Neural crest cell (in vitro differentiated cells): ENCODE results near the gene LRRFIP2. TPM values are rescaled to one million over a fixed set of nuclear protein-coding genes. Genes with fewer than 3 reads are reported as not detected.

Experiments
- DNase-seq: peaks from one replicate; pipeline ENCODE4 v3.0.0; 2021; ENCODE audit warnings: low read depth, mixed read lengths, low spot score
- H3K27ac Mint-ChIP-seq: one replicate; pipeline ENCODE4 v1.8.0; 2021; ENCODE audit warnings: mild to moderate bottlenecking, mixed read lengths; ENCODE audit not compliant: unreplicated experiment
- H3K27me3 Mint-ChIP-seq: 2 replicates; pipeline ENCODE4 v1.8.0; 2021; ENCODE audit warnings: low read depth, mild to moderate bottlenecking, mixed read lengths
- H3K36me3 Mint-ChIP-seq: 2 replicates; pipeline ENCODE4 v1.8.0; 2021; ENCODE audit warnings: low read depth, mild to moderate bottlenecking, mixed read lengths
- H3K4me1 Mint-ChIP-seq: 2 replicates; pipeline ENCODE4 v1.8.0; 2021; ENCODE audit warnings: mixed read lengths
- H3K4me3 Mint-ChIP-seq: one replicate; pipeline ENCODE4 v1.8.0; 2021; ENCODE audit warnings: mild to moderate bottlenecking, mixed read lengths
- H3K9me3 Mint-ChIP-seq: 2 replicates; pipeline ENCODE4 v1.8.0; 2021; ENCODE audit warnings: mixed read lengths
- total RNA-seq: library from RNA; stranded (reverse); gene quantifications from 2 replicates; pipeline ENCODE4 v1.2.1, GENCODE V29; 2021
- TF ChIP-seq, protein P1 (sequence below): fragments of 200-600 bp; sonication (generic); conservative IDR thresholded peaks from 2 replicates; pipeline ENCODE4 v1.5.0; 2021; ENCODE audit warnings: antibody characterized with exemption, mild to moderate bottlenecking

The LRRFIP2 gene
- total RNA-seq, 1 donor from 2014 or later: 37.2 TPM

DNA sequence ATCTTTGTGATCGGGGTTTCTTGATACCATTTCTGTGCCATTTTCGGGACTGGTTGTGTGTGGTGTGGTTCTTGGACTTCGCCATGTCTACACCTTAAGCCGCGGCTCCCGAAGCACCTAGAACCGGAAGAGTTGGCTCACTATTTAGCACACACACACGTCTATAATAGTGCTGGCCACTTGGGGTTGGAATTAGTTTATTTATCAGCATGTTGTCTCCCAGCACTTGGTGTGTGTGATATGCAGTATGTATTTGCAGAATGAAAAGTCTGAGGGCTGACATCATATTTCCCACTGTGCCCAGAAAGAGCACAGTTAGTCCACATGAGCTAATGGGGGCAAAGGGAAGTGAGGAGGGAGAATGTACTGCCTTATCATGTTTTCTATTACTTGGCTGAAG lies 157.5 kb downstream of the LRRFIP2 start:
- Mint-ChIP-seq H3K4me1 (no peaks in the 10 kb centered on the region), H3K9me3 (no peaks in the 10 kb centered on the region), H3K4me3 (no peak overlapping the region), H3K27ac (no peak overlapping the region), H3K36me3 (peaks cover 49% of the 10 kb centered on the region), H3K27me3 (no peaks in the 10 kb centered on the region)
- TF ChIP-seq, protein P1, sequence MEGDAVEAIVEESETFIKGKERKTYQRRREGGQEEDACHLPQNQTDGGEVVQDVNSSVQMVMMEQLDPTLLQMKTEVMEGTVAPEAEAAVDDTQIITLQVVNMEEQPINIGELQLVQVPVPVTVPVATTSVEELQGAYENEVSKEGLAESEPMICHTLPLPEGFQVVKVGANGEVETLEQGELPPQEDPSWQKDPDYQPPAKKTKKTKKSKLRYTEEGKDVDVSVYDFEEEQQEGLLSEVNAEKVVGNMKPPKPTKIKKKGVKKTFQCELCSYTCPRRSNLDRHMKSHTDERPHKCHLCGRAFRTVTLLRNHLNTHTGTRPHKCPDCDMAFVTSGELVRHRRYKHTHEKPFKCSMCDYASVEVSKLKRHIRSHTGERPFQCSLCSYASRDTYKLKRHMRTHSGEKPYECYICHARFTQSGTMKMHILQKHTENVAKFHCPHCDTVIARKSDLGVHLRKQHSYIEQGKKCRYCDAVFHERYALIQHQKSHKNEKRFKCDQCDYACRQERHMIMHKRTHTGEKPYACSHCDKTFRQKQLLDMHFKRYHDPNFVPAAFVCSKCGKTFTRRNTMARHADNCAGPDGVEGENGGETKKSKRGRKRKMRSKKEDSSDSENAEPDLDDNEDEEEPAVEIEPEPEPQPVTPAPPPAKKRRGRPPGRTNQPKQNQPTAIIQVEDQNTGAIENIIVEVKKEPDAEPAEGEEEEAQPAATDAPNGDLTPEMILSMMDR: no peak
- DNase-seq: no peak

DNA sequence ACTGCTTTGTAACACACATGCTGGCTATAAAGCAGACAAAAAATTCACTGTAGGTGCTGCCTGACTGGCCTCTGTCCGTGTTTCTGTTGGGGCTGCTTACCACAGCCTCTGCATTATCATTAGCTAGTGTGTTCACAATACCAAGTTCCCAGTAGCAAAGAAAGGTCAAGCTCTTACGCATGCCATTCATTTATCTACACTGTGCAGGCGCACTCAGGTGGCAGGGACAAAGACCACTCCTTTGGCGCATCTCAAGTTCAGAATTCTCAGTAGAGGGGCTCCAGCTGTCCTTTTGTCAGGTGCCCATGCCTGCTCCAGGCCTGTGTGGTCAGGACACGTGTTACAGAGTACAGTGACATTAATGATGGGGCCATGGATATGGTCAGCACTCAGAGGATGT lies 158.7 kb downstream of the LRRFIP2 start:
- Mint-ChIP-seq H3K36me3 (peaks cover 45% of the 10 kb centered on the region), H3K27ac (no peak overlapping the region), H3K4me1 (no peaks in the 10 kb centered on the region), H3K27me3 (no peaks in the 10 kb centered on the region), H3K9me3 (no peaks in the 10 kb centered on the region), H3K4me3 (no peak overlapping the region)
- no peak for DNase-seq
- TF ChIP-seq, protein P1: no peak

DNA sequence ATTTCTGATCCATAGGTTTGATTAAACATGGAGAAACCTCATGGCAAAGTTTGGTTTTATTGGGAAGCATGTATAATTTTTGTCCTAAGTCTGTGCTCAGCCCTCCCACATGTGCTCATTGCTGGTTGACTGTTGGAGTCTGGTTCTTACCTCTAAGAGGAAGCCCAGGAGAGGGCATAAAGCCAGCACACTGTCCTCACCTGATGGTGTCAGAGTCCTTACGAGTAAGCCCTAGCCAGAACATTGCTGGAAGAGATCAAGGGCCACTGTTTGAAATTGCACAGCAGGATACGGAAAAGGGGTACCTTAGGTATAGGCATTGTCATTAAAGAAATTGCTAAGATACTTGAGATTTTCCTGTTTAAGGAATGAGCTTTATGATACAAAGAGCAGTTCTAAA lies 159.8 kb downstream of the LRRFIP2 start:
- Mint-ChIP-seq H3K4me3 (no peak overlapping the region), H3K4me1 (no peaks in the 10 kb centered on the region), H3K9me3 (no peaks in the 10 kb centered on the region), H3K27me3 (no peaks in the 10 kb centered on the region), H3K27ac (no peak overlapping the region), H3K36me3 (peaks cover 40% of the 10 kb centered on the region)
- DNase-seq: no peak
- TF ChIP-seq, protein P1: no peak

Other genes starting within 250 kb of the LRRFIP2 start
- 8.9 and 11.3 TPM in 2 replicates for gene TRANK1, start 229.5 kb downstream of the LRRFIP2 start, total RNA-seq
- gene EPM2AIP1, start 181.5 kb downstream of the LRRFIP2 start, total RNA-seq: 27.9 and 30.1 TPM in 2 replicates
- gene MLH1, start 181.1 kb downstream of the LRRFIP2 start, total RNA-seq: 62.7 and 63.6 TPM in 2 replicates
- gene GOLGA4, start 68.7 kb upstream of the LRRFIP2 start, total RNA-seq: 39.0 and 44.0 TPM in 2 replicates